Measurements from ENCODE around the gene PCDHB9.
"Not testable (repeated sequence)": the region's sequence is repeated elsewhere in the genome, so short reads cannot be mapped to it uniquely, and the experiment has no call there.

The PCDHB9 gene

DNA sequence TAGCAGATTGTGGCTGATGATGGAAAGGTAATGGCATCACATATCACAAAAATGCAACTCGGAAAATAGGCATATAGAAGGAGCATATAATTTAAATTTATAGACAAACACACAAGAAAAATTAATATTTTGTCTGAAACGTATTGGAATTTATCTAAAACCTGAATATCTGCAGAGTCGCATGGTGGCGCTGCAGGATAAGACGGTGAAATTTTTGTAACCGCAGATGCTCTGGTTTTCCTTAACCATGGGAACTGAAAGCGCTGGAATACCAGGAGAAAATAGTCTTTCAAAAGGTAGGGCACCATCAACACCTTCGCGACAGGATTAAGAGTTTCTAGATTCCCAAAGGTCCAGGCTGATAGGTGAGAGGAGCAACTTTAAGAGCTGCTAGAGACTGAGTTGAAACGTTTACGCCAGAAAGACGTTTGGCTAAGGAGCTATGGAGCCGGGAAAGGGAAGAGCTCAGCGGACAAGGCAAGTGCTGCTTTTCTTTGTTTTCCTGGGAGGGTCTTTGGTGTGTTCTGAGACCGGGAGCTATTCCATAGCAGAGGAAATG is 47.2 kb downstream of the PCDHB9 start:
- in situ Hi-C loops (cut with MboI; ENCODE audit: low sequenced_read_pairs) = no loop called here

DNA sequence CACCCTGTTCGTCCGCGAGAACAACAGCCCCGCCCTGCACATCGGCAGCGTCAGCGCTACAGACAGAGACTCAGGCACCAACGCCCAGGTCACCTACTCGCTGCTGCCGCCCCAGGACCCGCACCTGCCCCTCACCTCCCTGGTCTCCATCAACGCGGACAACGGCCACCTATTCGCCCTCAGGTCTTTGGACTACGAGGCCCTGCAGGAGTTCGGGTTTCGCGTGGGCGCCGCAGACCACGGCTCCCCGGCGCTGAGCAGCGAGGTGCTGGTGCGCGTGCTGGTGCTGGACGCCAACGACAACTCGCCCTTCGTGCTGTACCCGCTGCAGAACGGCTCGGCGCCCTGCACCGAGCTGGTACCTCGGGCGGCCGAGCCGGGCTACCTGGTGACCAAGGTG is 49.0 kb downstream of the PCDHB9 start:
- in situ Hi-C loops (cut with MboI; ENCODE audit: low sequenced_read_pairs) = not testable (repeated sequence)

DNA sequence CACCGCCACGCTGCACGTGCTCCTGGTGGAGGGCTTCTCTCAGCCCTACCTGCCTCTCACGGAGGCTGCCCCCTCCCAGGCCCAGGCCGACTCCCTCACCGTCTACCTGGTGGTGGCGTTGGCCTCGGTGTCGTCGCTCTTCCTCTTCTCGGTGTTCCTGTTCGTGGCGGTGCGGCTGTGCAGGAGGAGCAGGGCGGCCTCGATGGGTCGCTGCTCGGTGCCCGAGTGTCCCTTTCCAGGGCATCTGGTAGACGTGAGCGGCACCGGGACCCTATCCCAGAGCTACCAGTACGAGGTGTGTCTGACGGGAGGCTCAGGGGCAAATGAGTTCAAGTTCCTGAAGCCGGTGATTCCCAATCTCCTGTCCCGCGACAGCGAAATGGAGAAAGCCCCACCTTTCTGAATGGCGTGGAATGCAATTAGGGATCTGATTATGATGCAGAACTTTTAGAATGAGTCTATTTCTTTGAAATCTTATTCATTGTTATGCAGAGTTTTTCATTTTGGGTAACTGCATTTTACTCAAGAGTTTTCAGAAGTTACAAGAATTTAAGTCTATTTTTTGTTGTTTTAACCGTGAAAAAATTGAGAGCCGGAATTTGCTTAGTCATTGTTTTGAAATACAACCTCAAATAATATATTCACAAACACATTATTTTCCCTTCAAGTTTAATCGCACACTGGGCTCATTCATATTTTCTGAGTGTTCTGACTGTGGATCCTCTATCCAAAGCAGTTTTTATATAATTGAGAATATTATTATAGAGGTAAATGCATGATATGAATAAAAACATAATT is 49.8 kb downstream of the PCDHB9 start:
- in situ Hi-C loops (cut with MboI; ENCODE audit: low sequenced_read_pairs) = no loop called here
